KBM-7 (cell line): ENCODE data around the gene INTS11.

ENCODE experiments used
- DNase-seq: peaks from one replicate; pipeline ENCODE4 v3.0.0-alpha.2; 2015
- in situ Hi-C: fragments of 300-500 bp; cut with MboI; formaldehyde crosslinking; loops from 2 replicates; pipeline ENCODE4 v1.14.3; 2020; ENCODE audit warnings: low sequenced_read_pairs, low pct_unique_long_range_greater_than_20kb, mixed read lengths

Gene INTS11

DNA sequence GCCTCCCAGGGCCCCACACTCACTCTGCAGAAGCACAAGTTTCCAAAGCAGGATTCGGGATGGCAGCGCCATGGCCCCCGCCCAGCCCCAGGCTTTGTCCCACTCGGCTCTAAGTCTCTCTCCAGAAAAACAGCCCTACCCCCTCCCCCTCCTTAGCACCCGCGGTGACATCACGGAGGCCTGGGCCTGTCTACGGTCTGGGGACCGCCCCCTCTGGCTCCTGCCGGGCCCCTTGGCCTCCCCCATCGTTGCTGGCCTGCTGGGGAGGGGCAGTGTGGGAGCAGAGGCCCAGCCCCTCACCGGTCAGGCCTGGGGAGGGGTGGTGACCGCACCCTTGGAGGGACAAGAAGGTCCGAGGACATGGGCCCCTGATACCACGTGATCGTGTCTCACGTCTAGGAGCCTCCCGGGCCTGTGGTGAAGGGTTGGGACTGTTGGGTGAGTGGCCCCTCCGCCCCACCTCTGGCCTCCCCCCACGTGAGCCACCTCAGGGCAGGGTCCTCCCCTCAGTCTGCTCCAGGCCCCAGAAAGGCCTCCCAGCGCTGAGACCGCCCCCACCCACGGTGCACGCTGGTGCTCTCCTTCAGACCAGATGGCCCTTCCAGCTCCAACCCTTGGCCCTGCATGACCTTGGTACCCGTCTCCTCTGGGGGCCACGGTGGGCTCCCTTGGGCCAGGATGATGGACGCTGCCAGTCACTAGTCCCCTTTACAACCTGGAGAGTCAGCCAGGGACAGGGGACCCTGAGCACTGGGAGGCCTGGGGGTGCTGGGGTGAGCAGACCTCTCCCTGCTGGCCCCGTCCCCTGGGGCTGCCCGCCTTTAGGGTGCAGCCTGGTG is 34.2 kb upstream of the INTS11 start, which contains the start of gene MXRA8:
Gene MXRA8 (minus strand): TSS at position 123 of the 839 bp plus-strand sequence. CDS start 51 bp downstream, at position 72.
- in situ Hi-C loops = no loop called here
- DNase-seq = no peak

- in situ Hi-C loops = no loop called here
- DNase-seq = no peak
Measured at GRCh38 chr1:1357871-1358432, 33.5 kb upstream of the INTS11 start.

DNA sequence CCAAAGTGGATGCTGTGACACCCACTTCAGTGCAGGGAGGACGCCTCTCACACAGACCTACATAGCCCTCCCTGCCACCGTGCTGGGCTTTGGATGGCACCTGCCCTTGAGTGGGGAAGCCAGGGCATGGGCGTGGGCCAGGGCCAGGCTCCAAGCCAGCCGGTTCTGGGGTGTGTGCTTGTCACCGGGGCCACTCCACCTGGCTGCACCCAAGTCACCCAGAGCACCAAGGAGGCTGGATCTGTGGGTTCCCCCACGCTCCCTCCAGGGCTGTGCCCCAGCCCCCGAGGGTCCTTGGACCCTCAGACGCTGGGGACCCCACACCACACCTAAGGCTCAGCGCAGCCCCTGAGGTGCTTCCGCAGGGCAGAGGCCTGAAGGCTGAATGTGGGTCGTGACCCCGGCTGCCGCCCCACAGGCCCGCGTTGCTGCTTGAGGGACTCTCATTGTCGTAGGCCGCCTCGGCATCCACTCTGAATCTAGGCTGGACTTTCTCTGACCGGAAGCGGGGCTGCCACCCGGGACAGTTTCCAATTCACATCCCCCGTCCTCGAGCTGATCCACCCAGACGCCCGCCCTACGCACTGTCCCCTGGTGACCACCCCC is 32.4 kb upstream of the INTS11 start:
- DNase-seq = no peak
- in situ Hi-C loops = no loop called here

GRCh38 chr1:1356166-1356795 is 31.8 kb upstream of the INTS11 start:
- in situ Hi-C loops = no loop called here
- no peak for DNase-seq

- no peak for DNase-seq
- in situ Hi-C loops = no loop called here
Measured at GRCh38 chr1:1355416-1355815, 31.0 kb upstream of the INTS11 start.

DNA sequence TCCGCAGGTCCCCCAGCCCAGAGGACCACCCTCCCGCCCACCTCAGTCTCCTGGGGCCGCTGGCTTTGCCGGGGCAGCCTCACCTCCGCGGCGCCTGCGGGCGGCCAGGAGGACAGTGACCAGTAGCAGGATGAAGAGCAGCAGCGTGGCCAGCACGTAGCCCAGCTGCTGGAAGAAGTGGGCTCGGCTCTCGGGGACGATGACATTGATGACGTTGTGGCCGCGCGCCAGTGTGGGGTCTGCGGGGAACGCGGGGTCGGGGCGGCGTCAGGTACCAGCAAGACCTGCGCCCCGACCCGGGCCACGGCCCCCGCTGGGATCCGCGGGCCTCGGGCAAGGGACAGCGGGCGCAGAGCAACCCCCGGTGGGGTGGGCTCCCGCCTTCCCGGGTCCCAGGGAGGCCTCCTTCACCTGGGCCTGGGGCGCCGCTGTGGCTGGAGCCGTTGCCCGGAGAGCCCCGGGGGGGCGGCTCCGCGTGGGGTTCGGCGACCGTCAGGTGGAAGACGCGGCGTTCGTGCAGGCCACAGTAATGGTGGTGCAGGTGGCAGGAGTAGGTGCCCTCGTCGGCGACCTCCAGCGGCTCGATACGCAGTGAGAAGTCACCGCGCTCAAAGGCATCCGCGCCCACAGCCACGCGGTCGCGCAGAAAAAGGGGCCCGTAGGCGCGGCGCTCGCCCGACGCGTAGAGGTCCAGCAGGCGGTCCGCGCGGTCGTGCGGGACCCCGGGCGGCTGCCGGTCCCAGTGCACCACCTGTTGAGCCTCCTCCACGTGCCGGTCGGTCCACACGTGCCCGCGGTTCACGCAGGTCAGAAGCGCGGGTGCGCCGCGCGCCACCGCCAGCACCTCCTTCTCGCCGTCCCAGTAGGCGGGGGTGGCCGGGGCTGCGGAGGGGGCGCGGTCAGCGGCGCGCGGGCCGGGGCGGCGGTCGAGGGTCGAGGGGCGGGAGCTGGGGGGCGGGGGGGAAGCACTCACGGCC is 30.1 kb upstream of the INTS11 start:
- in situ Hi-C loops = no loop called here
- DNase-seq = no peak

DNA sequence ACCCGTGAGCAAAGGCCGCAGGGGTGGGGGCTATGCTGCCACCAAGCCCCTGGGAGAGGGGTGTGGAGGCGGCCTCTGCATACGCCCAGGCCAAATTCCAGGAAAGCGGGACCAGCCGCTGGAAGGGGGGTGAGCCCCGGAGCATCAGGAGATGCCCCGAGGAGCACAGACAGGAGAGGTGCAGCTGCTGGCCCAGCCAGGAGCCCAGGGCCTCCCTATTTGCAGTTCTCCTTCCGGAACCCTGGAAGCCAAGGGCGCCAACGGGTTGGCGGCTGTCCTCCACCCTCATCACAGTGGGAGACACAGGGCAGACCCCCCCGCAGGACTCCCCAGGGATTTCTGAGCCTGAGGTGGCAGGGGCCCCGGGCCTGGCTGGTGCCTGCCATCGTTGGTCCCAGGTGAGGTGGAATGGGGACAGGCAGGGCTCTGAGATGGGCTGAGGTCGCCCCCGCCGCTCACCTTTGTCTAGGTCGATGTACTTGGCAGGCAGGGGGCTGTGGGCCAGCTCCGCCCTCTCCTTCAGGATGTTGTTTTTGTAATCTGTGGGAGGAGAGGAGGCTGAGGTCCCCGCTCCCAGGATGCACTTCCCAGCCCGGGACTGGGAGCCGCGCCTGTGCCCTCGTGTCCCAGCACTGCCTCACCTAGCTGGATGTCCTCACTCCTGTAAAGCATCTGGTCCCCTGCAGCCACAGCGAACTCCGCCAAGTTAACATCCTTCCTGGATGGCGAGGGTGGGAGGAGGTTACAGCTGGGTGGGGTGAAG is 29.1 kb upstream of the INTS11 start:
- no peak for DNase-seq
- in situ Hi-C loops = no loop called here

DNA sequence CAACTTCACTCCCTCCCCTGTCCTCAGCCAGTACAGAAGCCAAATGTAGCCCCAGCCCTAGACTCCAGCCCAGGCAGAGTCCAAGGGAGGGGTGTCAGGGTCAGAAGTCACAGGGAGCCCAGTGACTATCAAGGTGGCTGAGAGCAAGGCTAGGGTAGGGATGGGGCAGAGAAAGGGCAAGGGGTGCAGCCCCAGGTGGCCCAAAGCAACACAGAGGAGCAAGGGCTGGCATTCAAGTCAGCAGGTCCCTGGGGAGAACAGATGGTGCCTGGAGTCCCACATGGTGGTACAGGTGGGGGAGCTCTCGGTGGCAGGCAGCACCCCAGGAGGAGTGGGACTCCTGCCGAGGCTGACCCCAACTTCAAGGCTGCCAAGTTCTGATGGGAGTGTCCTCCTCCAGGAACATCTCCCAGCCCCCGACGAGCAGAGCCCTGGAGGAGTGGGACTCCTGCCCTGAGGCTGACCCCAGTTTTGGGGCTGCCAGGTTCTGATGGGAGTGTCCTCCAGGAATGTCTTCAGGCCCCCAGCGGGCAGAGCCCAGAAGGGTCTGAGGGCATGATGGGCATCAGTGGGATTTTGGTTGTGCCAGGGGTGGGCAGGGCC is 28.4 kb upstream of the INTS11 start:
- in situ Hi-C loops = no loop called here
- DNase-seq = no peak

DNA sequence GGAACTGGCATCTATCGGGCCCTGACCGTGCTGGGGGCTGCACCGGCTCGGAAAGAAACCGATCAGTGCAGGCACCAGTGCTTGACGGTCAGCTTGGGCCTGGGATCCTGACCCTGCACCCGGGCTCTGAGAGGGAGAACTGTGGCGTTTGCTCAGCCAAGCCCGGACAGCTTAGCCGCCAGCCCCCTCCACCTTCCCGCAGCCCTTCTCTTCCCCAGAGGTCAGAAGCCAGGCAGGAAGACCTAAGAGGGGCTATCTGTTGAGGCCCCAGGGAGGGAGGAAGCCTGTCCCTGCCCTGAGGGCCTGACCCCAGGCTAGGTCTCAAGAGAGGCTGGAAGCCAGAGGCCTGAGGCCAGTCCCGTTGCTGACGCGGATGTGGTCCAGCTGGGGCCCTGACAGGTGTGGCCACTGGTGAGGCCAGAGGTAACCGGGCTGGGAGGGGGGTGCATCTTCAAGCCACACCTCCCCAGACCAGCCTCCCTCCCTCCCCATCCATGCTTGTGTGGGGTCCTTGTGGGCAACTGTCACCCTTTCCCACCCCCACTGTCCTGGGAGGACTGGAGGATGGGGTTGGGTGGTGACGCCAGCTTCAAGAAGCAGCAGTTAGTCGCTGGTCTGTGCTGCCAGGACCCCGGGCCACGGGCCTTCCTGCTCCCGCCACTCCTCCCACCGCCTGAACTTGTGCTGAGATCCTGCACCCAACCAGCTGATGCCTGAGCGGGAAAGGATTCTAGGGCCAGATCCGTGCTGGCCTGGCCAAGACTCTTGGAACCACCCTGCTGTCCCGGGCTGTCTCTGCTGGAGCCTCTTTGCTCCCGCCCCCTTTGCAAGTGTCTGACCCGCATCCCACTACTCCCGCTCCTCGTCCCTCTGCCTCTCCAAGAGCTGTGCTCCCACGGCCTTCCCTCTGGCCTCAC is 27.3 kb upstream of the INTS11 start:
- no peak for DNase-seq
- in situ Hi-C loops = no loop called here

- DNase-seq = no peak
- in situ Hi-C loops = no loop called here
Measured at GRCh38 chr1:1349256-1350012, 25.0 kb upstream of the INTS11 start, which contains the start of gene DVL1. Gene DVL1, minus strand, starts transcription at chr1:1349418. Its CDS starts 353 bp downstream, at chr1:1349065.

GRCh38 chr1:1348420-1349255 is 24.2 kb upstream of the INTS11 start:
- in situ Hi-C loops = no loop called here
- no peak for DNase-seq

GRCh38 chr1:1347663-1348419 is 23.4 kb upstream of the INTS11 start:
- no peak for DNase-seq
- in situ Hi-C loops = no loop called here

DNA sequence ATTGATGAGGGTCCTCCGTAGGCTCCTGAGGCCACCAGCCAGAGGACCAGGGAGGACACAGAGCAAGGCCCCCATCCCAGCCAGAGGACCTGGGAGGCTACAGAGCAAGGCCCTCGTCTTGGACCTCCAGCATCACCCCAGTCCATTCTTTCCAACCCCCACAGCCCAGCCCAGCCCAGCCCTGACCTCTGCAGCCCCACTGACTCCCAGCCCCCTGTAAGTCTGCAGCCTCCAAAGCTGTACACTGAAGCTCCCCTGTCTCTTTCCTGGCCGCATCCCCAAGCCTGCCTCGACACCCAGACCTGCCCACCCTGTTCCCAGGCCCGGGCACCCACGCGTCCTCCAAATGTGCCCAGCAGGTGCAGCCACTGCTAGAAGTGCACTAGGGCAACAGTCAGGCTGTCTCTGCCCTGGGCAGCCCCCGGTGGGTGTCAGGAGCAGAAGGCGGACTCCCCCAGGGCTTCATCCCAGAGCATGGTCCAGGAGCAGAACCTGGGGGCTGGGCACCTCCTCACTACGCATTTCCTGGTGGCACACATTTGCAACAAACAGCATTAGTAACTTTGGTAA is 22.7 kb upstream of the INTS11 start:
- no peak for DNase-seq
- in situ Hi-C loops = no loop called here

DNA sequence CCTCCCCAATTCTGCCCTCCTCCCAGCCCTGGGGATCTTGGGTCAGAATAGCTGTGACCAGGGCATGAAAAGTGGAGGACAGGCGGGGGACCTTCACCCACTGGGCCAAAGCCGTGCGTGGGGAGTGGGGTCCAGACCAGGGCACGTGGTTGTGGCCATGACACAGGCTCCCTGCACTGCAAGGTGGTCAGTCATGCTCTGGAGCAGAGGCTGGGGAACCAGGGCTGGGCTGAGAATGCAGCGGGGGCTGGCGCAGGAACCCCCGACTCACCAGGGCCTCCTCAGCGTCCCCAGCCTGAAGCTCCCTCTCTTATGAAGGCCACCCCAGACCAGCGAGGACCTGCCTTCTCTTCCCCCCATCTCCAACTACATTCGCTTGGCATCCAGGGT is 22.0 kb upstream of the INTS11 start:
- in situ Hi-C loops = no loop called here
- DNase-seq = no peak
